LNCAP (cell line): ENCODE results near the gene MEF2C.

Experiments
- TF ChIP-seq, protein P1 (sequence below): fragments of 450-650 bp; IDR thresholded peaks from 2 replicates; pipeline ENCODE4 v1.5.1; 2017; ENCODE audit warnings: mild to moderate bottlenecking

MEF2C gene

DNA sequence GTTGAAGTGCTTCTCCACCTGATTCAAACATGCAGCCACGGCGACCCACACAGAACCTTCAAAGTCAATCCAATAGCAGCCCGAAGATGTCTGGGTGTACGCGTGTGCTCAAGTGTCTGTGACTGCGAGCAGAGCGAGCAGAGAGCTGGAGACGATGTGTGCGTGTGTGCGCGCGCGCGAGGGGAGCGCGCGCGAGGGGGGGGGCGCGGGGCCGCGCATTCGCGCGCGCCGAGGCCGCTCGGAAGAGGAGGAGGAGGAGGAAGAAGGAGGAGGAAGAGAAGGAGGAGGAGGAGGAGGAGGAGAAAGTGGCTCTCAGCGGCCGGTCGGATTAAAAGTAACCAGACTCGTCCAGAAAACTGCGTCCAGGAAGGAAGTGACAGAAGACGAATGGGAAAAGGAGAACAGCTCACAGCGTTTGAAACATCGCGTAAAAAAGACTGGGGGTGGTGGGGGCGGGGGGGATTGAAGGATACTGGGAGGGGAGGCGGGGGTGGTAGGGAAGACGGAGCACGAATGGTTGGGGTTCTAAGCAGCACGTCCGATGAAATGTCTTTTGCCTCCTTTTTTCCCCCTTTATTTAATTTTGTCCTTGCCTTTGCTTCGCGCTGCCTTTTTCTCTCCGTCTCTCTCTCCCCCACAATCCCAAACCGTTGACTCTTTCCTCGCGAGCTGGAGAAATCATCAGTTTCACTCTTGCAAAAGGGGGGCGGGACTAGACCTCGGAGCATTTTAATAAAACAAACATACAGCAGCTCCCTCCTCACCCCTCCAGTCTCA, at the start of gene MEF2C:
MEF2C (minus strand) TSS at position 126 of the 777 bp plus-strand sequence. CDS start 59,396 bp downstream, outside the sequence.
- TF ChIP-seq, protein P1, sequence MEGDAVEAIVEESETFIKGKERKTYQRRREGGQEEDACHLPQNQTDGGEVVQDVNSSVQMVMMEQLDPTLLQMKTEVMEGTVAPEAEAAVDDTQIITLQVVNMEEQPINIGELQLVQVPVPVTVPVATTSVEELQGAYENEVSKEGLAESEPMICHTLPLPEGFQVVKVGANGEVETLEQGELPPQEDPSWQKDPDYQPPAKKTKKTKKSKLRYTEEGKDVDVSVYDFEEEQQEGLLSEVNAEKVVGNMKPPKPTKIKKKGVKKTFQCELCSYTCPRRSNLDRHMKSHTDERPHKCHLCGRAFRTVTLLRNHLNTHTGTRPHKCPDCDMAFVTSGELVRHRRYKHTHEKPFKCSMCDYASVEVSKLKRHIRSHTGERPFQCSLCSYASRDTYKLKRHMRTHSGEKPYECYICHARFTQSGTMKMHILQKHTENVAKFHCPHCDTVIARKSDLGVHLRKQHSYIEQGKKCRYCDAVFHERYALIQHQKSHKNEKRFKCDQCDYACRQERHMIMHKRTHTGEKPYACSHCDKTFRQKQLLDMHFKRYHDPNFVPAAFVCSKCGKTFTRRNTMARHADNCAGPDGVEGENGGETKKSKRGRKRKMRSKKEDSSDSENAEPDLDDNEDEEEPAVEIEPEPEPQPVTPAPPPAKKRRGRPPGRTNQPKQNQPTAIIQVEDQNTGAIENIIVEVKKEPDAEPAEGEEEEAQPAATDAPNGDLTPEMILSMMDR: no peak

- TF ChIP-seq, protein P1: no peak
These were observed 49.6 kb upstream of the MEF2C start for GRCh38 chr5:88932541-88932940.

- TF ChIP-seq, protein P1: no peak
These were observed 47.4 kb upstream of the MEF2C start for GRCh38 chr5:88930335-88930734.

GRCh38 chr5:88929385-88929784, 46.4 kb upstream of the MEF2C start:
- TF ChIP-seq, protein P1: no peak

DNA sequence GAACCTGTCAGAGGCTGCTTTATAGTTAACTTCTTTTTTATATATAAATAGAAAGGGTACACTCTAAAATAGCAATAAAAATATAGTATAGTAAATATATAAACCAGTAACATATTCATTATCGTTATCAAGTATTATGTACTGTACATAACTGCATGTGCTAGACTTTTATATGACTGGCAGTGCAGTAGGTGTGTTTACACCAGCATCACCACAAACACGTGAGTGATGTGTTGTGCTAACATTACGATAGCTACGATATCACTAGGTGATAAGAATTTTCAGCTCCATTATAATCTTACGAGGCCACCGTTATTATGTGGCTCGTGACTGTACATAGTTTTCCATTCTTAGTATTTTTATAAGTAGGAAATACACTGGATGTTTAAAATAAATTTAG, 43.8 kb upstream of the MEF2C start:
- TF ChIP-seq, protein P1: no peak

GRCh38 chr5:88925692-88926490, 42.9 kb upstream of the MEF2C start:
- TF ChIP-seq, protein P1: no peak

- TF ChIP-seq, protein P1: no peak
These were observed 41.3 kb upstream of the MEF2C start for GRCh38 chr5:88924330-88924657.
